GM12878 (cell line): Measurements from ENCODE around the gene B3GNT7. TPM values are rescaled to one million over a fixed set of nuclear protein-coding genes. Genes with fewer than 3 reads are reported as not detected.

Source experiments
- ATAC-seq: fragments of 200-7000 bp; cut with Tn5 transposase; 3 replicates; pipeline ENCODE4 v1.9.1; 2020; ENCODE audit warnings: mild to moderate bottlenecking, moderate library complexity
- BruUV-seq: library from RNA; stranded (reverse); fragments of 400-500 nt; replicated peaks from 2 replicates; lab custom pipeline; 2021; lab: Mats Ljungman, UMichigan
- CTCF ChIA-PET: fragments of 300-600 bp; sonication (Branson Sonifier 250); formaldehyde crosslinking; extraction: SDS; loops from one replicate; lab custom pipeline; 2021; ENCODE audit warnings: inconsistent platforms; lab: Yijun Ruan, JAX
- POLR2A ChIA-PET: fragments of 350-600 bp; formaldehyde crosslinking; extraction: SDS; loops from one replicate; lab custom pipeline; 2021; ENCODE audit warnings: inconsistent platforms; lab: Charles Lee
- RAD21 ChIA-PET: fragments of 300-600 bp; sonication (Branson Sonifier 250); formaldehyde crosslinking; loops from one replicate; lab custom pipeline; 2023; ENCODE audit warnings: antibody characterized with exemption; ENCODE audit not compliant: unreplicated experiment; lab: Charles Lee
- SMC1A ChIA-PET: fragments of 300-600 bp; sonication (Branson Sonifier 250); formaldehyde crosslinking; loops from one replicate; lab custom pipeline; 2023; ENCODE audit not compliant: unreplicated experiment, uncharacterized antibody; lab: Charles Lee
- DNase-seq: peaks from one replicate; pipeline ENCODE4 v3.0.0-alpha.2; 2011; ENCODE audit warnings: low read depth, low spot score
- FAIRE-seq: peaks from 3 replicates; lab custom pipeline; 2011; peaks lifted over from hg19 to GRCh38; lab: Jason Lieb, UNC
- H2AFZ ChIP-seq: 2 replicates; pipeline ENCODE4 v1.6.0; 2011; ENCODE audit warnings: low read depth, low read length, control low read depth; ENCODE audit not compliant: control insufficient read depth
- H3K27ac ChIP-seq: 2 replicates; pipeline ENCODE4 v1.5.1; 2011; ENCODE audit warnings: control low read depth; ENCODE audit not compliant: control insufficient read depth, insufficient read depth
- H3K27me3 ChIP-seq, 2 experiments: replicated peaks in 1 of 2; 2 replicates each; pipeline versions ENCODE4 v1.6.0 to v1.6.1; 2011; ENCODE audit warnings: low read length in 1 of 2; ENCODE audit not compliant: control insufficient read depth in 2 of 2, insufficient read depth in 2 of 2
- H3K36me3 ChIP-seq, 2 experiments: 2 replicates each; pipeline ENCODE4 v1.5.1; 2011; ENCODE audit warnings: low read length in 1 of 2; ENCODE audit not compliant: control insufficient read depth in 2 of 2, insufficient read depth in 2 of 2
- H3K4me1 ChIP-seq: 2 replicates; pipeline ENCODE4 v1.6.1; 2011; ENCODE audit warnings: mild to moderate bottlenecking, low read length, moderate library complexity, mixed read lengths; ENCODE audit not compliant: control insufficient read depth, insufficient read depth
- H3K4me2 ChIP-seq: 2 replicates; pipeline ENCODE4 v1.6.0; 2011; ENCODE audit warnings: control low read depth; ENCODE audit not compliant: control insufficient read depth, insufficient read depth
- H3K4me3 ChIP-seq: fragments of 200-600 bp; sonication (generic); 2 replicates; pipeline ENCODE4 v1.5.1; 2016
- H3K79me2 ChIP-seq: 2 replicates; pipeline ENCODE4 v1.6.0; 2011; ENCODE audit warnings: low read length; ENCODE audit not compliant: control insufficient read depth, insufficient read depth
- H3K9ac ChIP-seq: 2 replicates; pipeline ENCODE4 v1.8.0; 2011; ENCODE audit warnings: low read length, control low read depth, mixed read lengths; ENCODE audit not compliant: control insufficient read depth, insufficient read depth
- H3K9me3 ChIP-seq: replicated peaks from 3 replicates; pipeline ENCODE4 v1.5.1; 2011; ENCODE audit warnings: mild to moderate bottlenecking, low read length; ENCODE audit not compliant: control insufficient read depth, insufficient read depth
- H4K20me1 ChIP-seq: 2 replicates; pipeline ENCODE4 v1.6.0; 2011; ENCODE audit not compliant: control insufficient read depth, insufficient read depth
- ATF7 ChIP-seq: fragments of 450-650 bp; IDR thresholded peaks from 2 replicates; pipeline ENCODE4 v1.6.1; 2016; ENCODE audit warnings: low read depth, mild to moderate bottlenecking
- CREB1 ChIP-seq: IDR thresholded peaks from 2 replicates; pipeline ENCODE4 v1.6.1; 2012; ENCODE audit warnings: low read depth, mild to moderate bottlenecking, inconsistent platforms
- CREM ChIP-seq: IDR thresholded peaks from 2 replicates; pipeline ENCODE4 v1.6.1; 2014; ENCODE audit warnings: antibody characterized with exemption, low read depth
- E2F4 ChIP-seq: IDR thresholded peaks from 2 replicates; pipeline ENCODE4 v1.6.1; 2012; ENCODE audit warnings: low read depth, low read length, improper control_type of control experiment
- IKZF1 ChIP-seq: fragments of 450-650 bp; conservative IDR thresholded peaks from 2 replicates; pipeline ENCODE4 v1.6.1; 2017; ENCODE audit warnings: antibody characterized with exemption, mild to moderate bottlenecking
- MTA2 ChIP-seq: fragments of 450-650 bp; IDR thresholded peaks from 2 replicates; pipeline ENCODE4 v1.6.1; 2016; ENCODE audit warnings: low read depth, mild to moderate bottlenecking, moderate library complexity
- PAX8 ChIP-seq: fragments of 450-650 bp; IDR thresholded peaks from 2 replicates; pipeline ENCODE4 v1.6.1; 2017; ENCODE audit warnings: mild to moderate bottlenecking, moderate library complexity
- RELB ChIP-seq: fragments of 450-650 bp; IDR thresholded peaks from 2 replicates; pipeline ENCODE4 v1.6.1; 2017; ENCODE audit warnings: low read depth, mild to moderate bottlenecking, moderate library complexity
- TCF3 ChIP-seq: IDR thresholded peaks from 2 replicates; pipeline ENCODE4 v1.6.1; 2012; ENCODE audit warnings: low read depth, mild to moderate bottlenecking, low read length, borderline replicate concordance; ENCODE audit not compliant: insufficient read depth
- WGBS: methylation state at CpG from one replicate; pipeline ENCODE4 v1.1.6; 2016; ENCODE audit warnings: low lambda C conversion rate; ENCODE audit not compliant: insufficient replicate concordance, insufficient coverage; ENCODE audit errors: missing lambda C conversion rate; 5-methylcytosine and 5-hydroxymethylcytosine counted together
- in situ Hi-C: fragments of 300-500 bp; cut with MboI; formaldehyde crosslinking; loops from 9 replicates; pipeline ENCODE4 v1.14.3; 2018; ENCODE audit warnings: mixed read lengths
- intact Hi-C: fragments of 100-400 bp; cut with micrococcal nuclease; formaldehyde crosslinking; loops from one replicate; pipeline ENCODE4 v1.14.2; 2022; ENCODE audit not compliant: unreplicated experiment
- polyA plus RNA-seq, 11 experiments: library from polyadenylated mRNA; depleted of rRNA in 4 of 11; unstranded in 6 of 11; stranded (reverse) in 5 of 11; fragments of >200 nt; fragmentation: Nextera tagmentation in 4 of 11; fragmentation: Illumina TruSeq in 1 of 11; extraction: Ambion mirVana in 4 of 11; extraction: Trizol in 1 of 11; gene quantifications; 1 replicate in 1 of 11; 2 replicates in 10 of 11; pipeline versions ENCODE4 v1.2.1 to v1.2.3, GENCODE V29; 2011 to 2016; ENCODE audit warnings: inconsistent platforms in 2 of 11, missing spikeins in 2 of 11, low read depth in 1 of 11
- total RNA-seq, 4 experiments: library from RNA; depleted of rRNA in 3 of 4; stranded (reverse); fragments of >200 nt in 3 of 4; fragmentation: Illumina TruSeq in 1 of 4; extraction: Trizol in 1 of 4; gene quantifications; 2 replicates each; pipeline versions ENCODE4 v1.2.1 to v1.2.3, GENCODE V29; 2013 to 2021
- TF ChIP-seq, protein P1 (sequence below): fragments of 450-650 bp; IDR thresholded peaks from 2 replicates; pipeline ENCODE4 v1.6.1; 2016; ENCODE audit warnings: mild to moderate bottlenecking
- TF ChIP-seq, protein P2 (sequence below): fragments of 450-650 bp; IDR thresholded peaks from 2 replicates; pipeline ENCODE4 v1.6.1; 2017; ENCODE audit warnings: mild to moderate bottlenecking

The B3GNT7 gene
- total and polyA plus RNA-seq, 10 of the 15 experiments (the other 5 are each of a cell fraction or from before 2014, with no cell fraction given): 0.91 to 12.6 (median 3.7) TPM

- H3K79me2 ChIP-seq: no peaks in the 10 kb centered on the region
- no peak overlapping the region for H3K27ac ChIP-seq
- BruUV-seq: no TSS peak
- H3K9ac ChIP-seq: no peak overlapping the region
- 52% methylated on average over 21 of the region's 21 CpGs for WGBS
- DNase-seq: no peak
- peaks cover 12% of the 10 kb centered on the region for H3K4me1 ChIP-seq
- ChIA-PET CTCF (interaction anchor here (0.9 to 1.8 kb wide), 5 partner anchors 14 to 129 kb away, joined by 3 to 10 read pairs (median 3); no protein-coding TSS in a partner anchor), POLR2A (interaction anchor here (0.6 to 1.1 kb wide), 3 partner anchors 9 to 38 kb away, joined by 3 to 4 read pairs (median 4); partner anchors contain the start of gene NCL), RAD21 (interaction anchor here (1.3 kb wide), 2 partner anchors 26 to 322 kb away, joined by 4 read pairs; no protein-coding TSS in a partner anchor)
- peaks cover 2% of the 10 kb centered on the region; the same call in 2 of the 3 replicates for H3K9me3 ChIP-seq
- H2AFZ ChIP-seq: peak overlapping the region; percentile 22
- H3K4me3 ChIP-seq: no peak overlapping the region
- H3K4me2 ChIP-seq: no peak overlapping the region
- in situ Hi-C loops: no loop called here
- H3K36me3 ChIP-seq: no peaks in the 10 kb centered on the region
- no peaks in the 10 kb centered on the region for H4K20me1 ChIP-seq
- intact Hi-C loops: no loop called here
- no peak for TF ChIP-seq E2F4
- 0 out of 2 replicates have a peak, but pooled peaks have one; percentile 18 for TF ChIP-seq MTA2
- no peak for TF ChIP-seq PAX8
- TF ChIP-seq IKZF1: peak; percentile 19; the same call in 1 of the 2 replicates
- TF ChIP-seq, protein P1, sequence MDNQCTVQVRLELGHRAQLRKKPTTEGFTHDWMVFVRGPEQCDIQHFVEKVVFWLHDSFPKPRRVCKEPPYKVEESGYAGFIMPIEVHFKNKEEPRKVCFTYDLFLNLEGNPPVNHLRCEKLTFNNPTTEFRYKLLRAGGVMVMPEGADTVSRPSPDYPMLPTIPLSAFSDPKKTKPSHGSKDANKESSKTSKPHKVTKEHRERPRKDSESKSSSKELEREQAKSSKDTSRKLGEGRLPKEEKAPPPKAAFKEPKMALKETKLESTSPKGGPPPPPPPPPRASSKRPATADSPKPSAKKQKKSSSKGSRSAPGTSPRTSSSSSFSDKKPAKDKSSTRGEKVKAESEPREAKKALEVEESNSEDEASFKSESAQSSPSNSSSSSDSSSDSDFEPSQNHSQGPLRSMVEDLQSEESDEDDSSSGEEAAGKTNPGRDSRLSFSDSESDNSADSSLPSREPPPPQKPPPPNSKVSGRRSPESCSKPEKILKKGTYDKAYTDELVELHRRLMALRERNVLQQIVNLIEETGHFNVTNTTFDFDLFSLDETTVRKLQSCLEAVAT: peak; percentile 52; the same call in 1 of the 2 replicates
- TF ChIP-seq ATF7: 0 out of 2 replicates have a peak, but pooled peaks have one; percentile 15
- TF ChIP-seq RELB: peak; percentile 15; the same call in 1 of the 2 replicates
- TF ChIP-seq, protein P2, sequence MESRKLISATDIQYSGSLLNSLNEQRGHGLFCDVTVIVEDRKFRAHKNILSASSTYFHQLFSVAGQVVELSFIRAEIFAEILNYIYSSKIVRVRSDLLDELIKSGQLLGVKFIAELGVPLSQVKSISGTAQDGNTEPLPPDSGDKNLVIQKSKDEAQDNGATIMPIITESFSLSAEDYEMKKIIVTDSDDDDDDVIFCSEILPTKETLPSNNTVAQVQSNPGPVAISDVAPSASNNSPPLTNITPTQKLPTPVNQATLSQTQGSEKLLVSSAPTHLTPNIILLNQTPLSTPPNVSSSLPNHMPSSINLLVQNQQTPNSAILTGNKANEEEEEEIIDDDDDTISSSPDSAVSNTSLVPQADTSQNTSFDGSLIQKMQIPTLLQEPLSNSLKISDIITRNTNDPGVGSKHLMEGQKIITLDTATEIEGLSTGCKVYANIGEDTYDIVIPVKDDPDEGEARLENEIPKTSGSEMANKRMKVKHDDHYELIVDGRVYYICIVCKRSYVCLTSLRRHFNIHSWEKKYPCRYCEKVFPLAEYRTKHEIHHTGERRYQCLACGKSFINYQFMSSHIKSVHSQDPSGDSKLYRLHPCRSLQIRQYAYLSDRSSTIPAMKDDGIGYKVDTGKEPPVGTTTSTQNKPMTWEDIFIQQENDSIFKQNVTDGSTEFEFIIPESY: peak; percentile 97
- TF ChIP-seq CREM: peak; percentile 25; the same call in 1 of the 2 replicates
- TF ChIP-seq TCF3: 0 out of 2 replicates have a peak, but pooled peaks have one; percentile 41
- TF ChIP-seq CREB1: peak; percentile 82
- TF ChIP-seq, all 136 proteins: peak for 9
- FAIRE-seq (no peak), ATAC-seq (peak; percentile 82)
- SMC1A ChIA-PET: interaction anchor here (0.6 to 1.2 kb wide), 3 partner anchors 13 to 31 kb away, joined by 3 read pairs; no protein-coding TSS in a partner anchor
- H3K27me3 ChIP-seq: no peaks in the 10 kb centered on the region
Measured at GRCh38 chr2:231425811-231426703, 30.5 kb downstream of the B3GNT7 start.
